HAP-1 (cell line): Measurements from ENCODE around the gene RND2.

ENCODE experiments used
- DNase-seq, 2 experiments: peaks; one replicate each; pipeline ENCODE4 v3.0.0-alpha.2; 2016 to 2020; ENCODE audit warnings: low spot score in 2 of 2
- H3K27me3 ChIP-seq: fragments of 250-450 bp; sonication (Bioruptor Pico); 2 replicates; pipeline ENCODE4 v1.5.1; 2020; ENCODE audit warnings: low read depth, mild to moderate bottlenecking, moderate library complexity
- H3K36me3 ChIP-seq: fragments of 250-450 bp; sonication (Bioruptor Pico); replicated peaks from 2 replicates; pipeline ENCODE4 v1.5.1; 2020; ENCODE audit warnings: mild to moderate bottlenecking
- H3K4me1 ChIP-seq: fragments of 250-450 bp; sonication (Bioruptor Pico); 2 replicates; pipeline ENCODE4 v1.5.1; 2020; ENCODE audit warnings: mild to moderate bottlenecking
- H3K4me3 ChIP-seq: fragments of 250-450 bp; sonication (Bioruptor Pico); 2 replicates; pipeline ENCODE4 v1.5.1; 2020; ENCODE audit warnings: mild to moderate bottlenecking, moderate library complexity
- H3K9me3 ChIP-seq: fragments of 250-450 bp; sonication (Bioruptor Pico); 2 replicates; pipeline ENCODE4 v1.5.1; 2020; ENCODE audit warnings: mild to moderate bottlenecking, moderate library complexity
- in situ Hi-C: fragments of 300-500 bp; cut with MboI; formaldehyde crosslinking; loops from 3 replicates; pipeline ENCODE4 v1.14.3; 2020; ENCODE audit warnings: low sequenced_read_pairs, inconsistent platforms, mixed read lengths

RND2 gene

GRCh38 chr17:43014649-43015542 is 10.1 kb upstream of the RND2 start:
- Histone ChIP-seq H3K27me3 (no peaks in the 10 kb centered on the region), H3K9me3 (no peaks in the 10 kb centered on the region), H3K4me1 (no peaks in the 10 kb centered on the region; the same call in none of the 2 replicates), H3K4me3 (no peak overlapping the region), H3K36me3 (peaks cover 23% of the 10 kb centered on the region)
- no peak for DNase-seq
- in situ Hi-C loops: no loop called here

- Histone ChIP-seq H3K27me3 (no peaks in the 10 kb centered on the region), H3K9me3 (no peaks in the 10 kb centered on the region), H3K4me1 (no peaks in the 10 kb centered on the region; the same call in none of the 2 replicates), H3K4me3 (no peak overlapping the region), H3K36me3 (peaks cover 23% of the 10 kb centered on the region)
- DNase-seq: no peak
- in situ Hi-C loops: no loop called here
These were observed 9.5 kb upstream of the RND2 start for GRCh38 chr17:43015579-43015978.

- peaks cover 2% of the 10 kb centered on the region for H3K4me1 ChIP-seq
These were observed 8.8 kb upstream of the RND2 start for GRCh38 chr17:43016216-43016615.

GRCh38 chr17:43018008-43018853 is 6.8 kb upstream of the RND2 start:
- Histone ChIP-seq H3K9me3 (no peaks in the 10 kb centered on the region), H3K4me1 (peaks cover 2% of the 10 kb centered on the region), H3K36me3 (peaks cover 23% of the 10 kb centered on the region), H3K4me3 (no peak overlapping the region), H3K27me3 (no peaks in the 10 kb centered on the region)
- in situ Hi-C loops: no loop called here
- DNase-seq: peak; percentile 31 to 66

More at GRCh38 chr17:43016216-43016615, 8.8 kb upstream of the RND2 start:
- Histone ChIP-seq H3K27me3 (no peaks in the 10 kb centered on the region), H3K36me3 (peaks cover 23% of the 10 kb centered on the region), H3K9me3 (no peaks in the 10 kb centered on the region), H3K4me3 (no peak overlapping the region)
- in situ Hi-C loops: no loop called here
- no peak for DNase-seq

- Histone ChIP-seq H3K4me3 (no peak overlapping the region), H3K36me3 (peaks cover 23% of the 10 kb centered on the region), H3K9me3 (no peaks in the 10 kb centered on the region), H3K27me3 (no peaks in the 10 kb centered on the region), H3K4me1 (peaks cover 2% of the 10 kb centered on the region)
- in situ Hi-C loops: no loop called here
- no peak for DNase-seq
These were observed 6.1 kb upstream of the RND2 start for GRCh38 chr17:43018932-43019331.

- in situ Hi-C loops: no loop called here
- Histone ChIP-seq H3K4me1 (peaks cover 2% of the 10 kb centered on the region), H3K27me3 (no peaks in the 10 kb centered on the region), H3K36me3 (peaks cover 23% of the 10 kb centered on the region), H3K9me3 (no peaks in the 10 kb centered on the region), H3K4me3 (no peak overlapping the region)
- no peak for DNase-seq
These were observed 5.6 kb upstream of the RND2 start for GRCh38 chr17:43019418-43019817.

GRCh38 chr17:43020030-43020621 is 4.9 kb upstream of the RND2 start:
- in situ Hi-C loops: no loop called here

GRCh38 chr17:43020789-43021740 is 4.0 kb upstream of the RND2 start:
- Histone ChIP-seq H3K4me3 (peak overlapping the region; percentile 88), H3K9me3 (no peaks in the 10 kb centered on the region), H3K36me3 (peaks cover 16% of the 10 kb centered on the region), H3K4me1 (peaks cover 2% of the 10 kb centered on the region), H3K27me3 (no peaks in the 10 kb centered on the region)
- peak; percentile 25 to 76 for DNase-seq
- in situ Hi-C loops: no loop called here

More at GRCh38 chr17:43020030-43020621, 4.9 kb upstream of the RND2 start:
- Histone ChIP-seq H3K4me3 (no peak overlapping the region), H3K9me3 (no peaks in the 10 kb centered on the region), H3K4me1 (peaks cover 2% of the 10 kb centered on the region), H3K36me3 (peaks cover 22% of the 10 kb centered on the region), H3K27me3 (no peaks in the 10 kb centered on the region)
- DNase-seq: no peak

GRCh38 chr17:43021741-43022512 is 3.1 kb upstream of the RND2 start, which contains the start of gene VAT1:
VAT1 (minus strand) TSS chr17:43022385; CDS start chr17:43022322, 63 bp downstream.
- Histone ChIP-seq H3K27me3 (no peaks in the 10 kb centered on the region), H3K4me3 (peak within 1 kb of the TSS; percentile 88), H3K9me3 (no peaks in the 10 kb centered on the region), H3K4me1 (peaks cover 2% of the 10 kb centered on the region), H3K36me3 (peaks cover 10% of the 10 kb centered on the region)
- DNase-seq: peak; percentile 78 to 91
- in situ Hi-C loops: no loop called here

- peak; percentile 21 to 27 for DNase-seq
- in situ Hi-C loops: no loop called here
- Histone ChIP-seq H3K27me3 (no peaks in the 10 kb centered on the region), H3K36me3 (no peaks in the 10 kb centered on the region; the same call in 1 of the 2 replicates), H3K4me1 (peaks cover 2% of the 10 kb centered on the region; the same call in 1 of the 2 replicates), H3K4me3 (peak overlapping the region; percentile 48), H3K9me3 (no peaks in the 10 kb centered on the region)
These were observed 243 bp downstream of the RND2 start for GRCh38 chr17:43025290-43025657.

GRCh38 chr17:43025766-43026537 is 921 bp downstream of the RND2 start:
- Histone ChIP-seq H3K27me3 (no peaks in the 10 kb centered on the region), H3K9me3 (no peaks in the 10 kb centered on the region), H3K4me1 (0 out of 2 replicates have a peak, but pooled peaks cover 1% of the 10 kb centered on the region), H3K4me3 (peak overlapping the region; percentile 48), H3K36me3 (no peaks in the 10 kb centered on the region)
- in situ Hi-C loops: no loop called here
- no peak for DNase-seq
